Neural progenitor cell (in vitro differentiated cells): ENCODE results near the gene EXPH5.

ENCODE experiments used
- CTCF ChIP-seq: fragments of 200-600 bp; sonication (generic); IDR thresholded peaks from 2 replicates; pipeline ENCODE4 v1.5.1; 2017; ENCODE audit warnings: antibody characterized with exemption, mild to moderate bottlenecking
- EZH2 ChIP-seq: fragments of 200-600 bp; sonication (generic); IDR thresholded peaks from 2 replicates; pipeline ENCODE4 v1.6.1; 2017; ENCODE audit warnings: antibody characterized with exemption, mild to moderate bottlenecking, moderate library complexity
- EZH2phosphoT487 ChIP-seq: fragments of 200-600 bp; sonication (generic); IDR thresholded peaks from 2 replicates; pipeline ENCODE4 v1.6.1; 2017; ENCODE audit warnings: antibody characterized with exemption

DNA sequence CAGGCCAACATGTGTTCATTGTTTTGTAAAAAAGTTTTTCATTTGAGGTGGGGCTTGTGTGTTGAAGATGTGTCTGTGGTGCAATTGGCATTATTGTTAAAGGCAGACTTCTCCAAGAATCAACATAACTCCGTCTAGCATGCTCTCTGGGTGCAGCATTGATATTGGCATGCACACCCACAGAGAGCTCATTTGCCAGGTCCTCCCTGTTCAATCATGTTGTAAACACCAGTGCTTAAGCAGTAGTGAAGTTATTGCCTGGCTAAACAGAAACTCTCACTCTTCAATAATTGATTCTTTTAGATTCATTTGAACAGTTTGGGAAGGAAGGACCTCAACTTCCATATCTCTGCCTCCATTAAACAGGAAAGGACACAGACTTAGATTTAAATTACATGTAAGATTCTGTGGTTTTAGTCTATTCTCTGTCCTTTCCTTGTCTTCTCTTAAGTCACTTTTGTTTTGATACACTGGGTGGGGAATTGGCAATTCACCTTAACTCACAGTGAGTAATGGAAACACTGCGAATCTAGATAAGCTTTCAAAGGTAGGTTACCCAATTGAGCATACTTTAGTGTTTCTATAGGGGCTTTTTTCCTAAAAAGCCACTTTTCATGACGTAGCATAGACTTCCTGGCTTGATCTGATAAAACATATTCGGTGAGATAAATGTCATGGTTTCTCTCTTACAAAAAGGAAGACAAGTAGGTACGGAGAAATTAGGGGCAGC is 30.8 kb upstream of the EXPH5 start:
- TF ChIP-seq CTCF (no peak), EZH2 (no peak), EZH2phosphoT487 (no peak)
